Colonic mucosa (tissue), 4 donors: ENCODE measurements around the gene ZRANB3. TPM values are rescaled to one million over a fixed set of nuclear protein-coding genes. Genes with fewer than 3 reads are reported as not detected.
"Not testable (repeated sequence)": the region's sequence is repeated elsewhere in the genome, so short reads cannot be mapped to it uniquely, and the experiment has no call there.

Experiments
- DNase-seq: peaks from one replicate; pipeline ENCODE4 v3.0.0-alpha.2; 2020
- H3K27ac ChIP-seq: fragments of 200-600 bp; one replicate; pipeline ENCODE4 v1.8.0; 2021
- H3K27me3 ChIP-seq: fragments of 200-600 bp; one replicate; pipeline ENCODE4 v1.8.0; 2021
- H3K36me3 ChIP-seq: fragments of 200-600 bp; one replicate; pipeline ENCODE4 v1.8.0; 2021
- H3K4me1 ChIP-seq: fragments of 200-600 bp; one replicate; pipeline ENCODE4 v1.8.0; 2021; ENCODE audit warnings: mild to moderate bottlenecking
- H3K4me3 ChIP-seq: fragments of 200-600 bp; one replicate; pipeline ENCODE4 v1.8.0; 2021
- H3K9ac ChIP-seq, 2 donors: one replicate each; pipeline ENCODE4 v1.7.0; 2013; ENCODE audit warnings: control low read depth in 2 of 2, low read depth in 2 of 2, low read length in 2 of 2
- H3K9me3 ChIP-seq: fragments of 200-600 bp; one replicate; pipeline ENCODE4 v1.8.0; 2021
- CTCF ChIP-seq: fragments of 200-600 bp; IDR thresholded peaks from one replicate; pipeline ENCODE4 v1.8.0; 2022; ENCODE audit warnings: antibody characterized with exemption, mild to moderate bottlenecking
- intact Hi-C: fragments of 100-400 bp; cut with DNase I; formaldehyde crosslinking; loops from one replicate; pipeline ENCODE4 v1.14.1; 2022
- total RNA-seq, 2 donors: library from RNA; stranded (reverse); fragmentation: NEBNext Ultra II Directional in 1 of 2; extraction: Animal tissue kit (Norgen Biotek cat#: 25700) in 1 of 2; gene quantifications; one replicate each; pipeline ENCODE4 v1.2.1, GENCODE V29; 2021
- donor health status: healthy.
- donor health status: DM: no; HTN: no; CAD: no.
- donor health status: DM: no; HTN: no; CAD: no.

Gene ZRANB3
- total RNA-seq, 2 donors from 2014 or later = 2.5 to 7.8 TPM

GRCh38 chr2:135311268-135311667 is 219.8 kb downstream of the ZRANB3 start:
- TF ChIP-seq CTCF = no peak
- H3K27ac ChIP-seq = no peak overlapping the region
- DNase-seq = no peak
- intact Hi-C loops = no loop called here
- no peak overlapping the region for H3K4me3 ChIP-seq
- H3K36me3 ChIP-seq = no peaks in the 10 kb centered on the region
- no peaks in the 10 kb centered on the region for H3K4me1 ChIP-seq
- H3K27me3 ChIP-seq = no peaks in the 10 kb centered on the region
- H3K9ac ChIP-seq = no peak overlapping the region
- H3K9me3 ChIP-seq = no peaks in the 10 kb centered on the region

GRCh38 chr2:135304694-135305093 is 226.3 kb downstream of the ZRANB3 start:
- DNase-seq = no peak
- Histone ChIP-seq H3K4me1 (no peaks in the 10 kb centered on the region), H3K9me3 (no peaks in the 10 kb centered on the region), H3K4me3 (no peak overlapping the region), H3K27me3 (no peaks in the 10 kb centered on the region), H3K27ac (no peak overlapping the region), H3K36me3 (no peaks in the 10 kb centered on the region), H3K9ac (no peak overlapping the region)
- intact Hi-C loops = no loop called here
- TF ChIP-seq CTCF = no peak

GRCh38 chr2:135299658-135300244 is 231.3 kb downstream of the ZRANB3 start:
- H3K27me3 ChIP-seq = no peaks in the 10 kb centered on the region
- no peak overlapping the region for H3K4me3 ChIP-seq
- intact Hi-C loops = no loop called here
- no peak overlapping the region for H3K27ac ChIP-seq
- no peak overlapping the region for H3K9ac ChIP-seq
- no peaks in the 10 kb centered on the region for H3K36me3 ChIP-seq
- no peak for TF ChIP-seq CTCF
- DNase-seq = no peak
- no peaks in the 10 kb centered on the region for H3K4me1 ChIP-seq
- no peaks in the 10 kb centered on the region for H3K9me3 ChIP-seq

GRCh38 chr2:135299165-135299564 is 231.9 kb downstream of the ZRANB3 start:
- no peaks in the 10 kb centered on the region for H3K27me3 ChIP-seq
- no peak overlapping the region for H3K9ac ChIP-seq
- TF ChIP-seq CTCF = no peak

GRCh38 chr2:135287121-135287520 is 243.9 kb downstream of the ZRANB3 start:
- not testable (repeated sequence) for H3K27me3 ChIP-seq

More at GRCh38 chr2:135299165-135299564, 231.9 kb downstream of the ZRANB3 start:
- intact Hi-C loops = no loop called here
- no peak overlapping the region for H3K4me3 ChIP-seq
- DNase-seq = no peak
- H3K4me1 ChIP-seq = no peaks in the 10 kb centered on the region
- H3K36me3 ChIP-seq = no peaks in the 10 kb centered on the region
- H3K27ac ChIP-seq = no peak overlapping the region
- no peaks in the 10 kb centered on the region for H3K9me3 ChIP-seq

DNA sequence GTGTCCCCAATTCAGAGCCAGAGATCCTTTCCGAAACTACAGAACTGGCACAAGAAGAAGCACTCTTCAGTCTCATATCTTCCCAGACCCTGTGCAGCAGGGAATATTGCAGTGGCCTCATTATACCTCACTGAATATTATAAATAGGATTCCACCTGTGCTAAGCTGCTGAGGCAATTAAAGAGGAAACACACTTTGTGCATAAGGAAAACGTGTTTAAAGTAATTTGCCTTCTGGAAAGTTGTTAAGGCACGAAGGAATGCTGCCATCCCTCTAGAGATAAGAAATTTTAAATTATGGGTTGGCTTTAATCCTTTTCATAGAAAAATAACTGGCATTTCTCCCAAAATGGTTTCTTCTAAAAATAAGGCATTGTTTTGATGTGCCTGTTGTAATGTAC is 245.6 kb downstream of the ZRANB3 start:
- DNase-seq = no peak
- H3K36me3 ChIP-seq = no peaks in the 10 kb centered on the region
- no peaks in the 10 kb centered on the region for H3K4me1 ChIP-seq
- no peaks in the 10 kb centered on the region for H3K27me3 ChIP-seq
- TF ChIP-seq CTCF = no peak
- intact Hi-C loops = no loop called here
- no peak overlapping the region for H3K4me3 ChIP-seq
- no peak overlapping the region for H3K27ac ChIP-seq
- no peaks in the 10 kb centered on the region for H3K9me3 ChIP-seq
- no peak overlapping the region for H3K9ac ChIP-seq

More at GRCh38 chr2:135287121-135287520, 243.9 kb downstream of the ZRANB3 start:
- H3K36me3 ChIP-seq, H3K27ac ChIP-seq, intact Hi-C loops, H3K9me3 ChIP-seq, DNase-seq, H3K4me3 ChIP-seq, H3K4me1 ChIP-seq, H3K9ac ChIP-seq: not testable (repeated sequence)
